H1 (cell line): Measurements from ENCODE around the gene KCNH6. TPM values are rescaled to one million over a fixed set of nuclear protein-coding genes. Genes with fewer than 3 reads are reported as not detected.

ENCODE experiments used
- CTCF ChIA-PET: fragments of 300-600 bp; sonication (Branson Sonifier 250); formaldehyde crosslinking; loops from one replicate; lab custom pipeline; 2021; ENCODE audit not compliant: partially characterized antibody; lab: Charles Lee
- POLR2A ChIA-PET: fragments of 300-600 bp; sonication (Branson Sonifier 250); formaldehyde crosslinking; loops from one replicate; lab custom pipeline; 2021; ENCODE audit warnings: inconsistent platforms; ENCODE audit not compliant: partially characterized antibody; lab: Charles Lee
- DNase-seq, 2 experiments: peaks; one replicate each; pipeline versions ENCODE4 v3.0.0 to v3.0.0-alpha.2; 2010 to 2022; ENCODE audit warnings: low spot score in 2 of 2, low read depth in 1 of 2, mixed read lengths in 1 of 2
- FAIRE-seq: peaks from 2 replicates; lab custom pipeline; 2011; peaks lifted over from hg19 to GRCh38; lab: Jason Lieb, UNC
- H2AFZ ChIP-seq: 2 replicates; pipeline ENCODE4 v1.8.1; 2012; ENCODE audit warnings: low read length, inconsistent platforms
- H2AK5ac ChIP-seq: 2 replicates; pipeline ENCODE4 v1.6.1; 2013; ENCODE audit warnings: low read depth, low read length
- H2BK120ac ChIP-seq: replicated peaks from 2 replicates; pipeline ENCODE3; 2013; ENCODE audit warnings: low read depth, low read length, inconsistent platforms
- H2BK12ac ChIP-seq: 2 replicates; pipeline ENCODE4 v1.6.1; 2013; ENCODE audit warnings: low read depth, low read length
- H2BK15ac ChIP-seq: 2 replicates; pipeline ENCODE4 v1.6.1; 2013; ENCODE audit warnings: low read length
- H2BK20ac ChIP-seq: 2 replicates; pipeline ENCODE4 v1.6.1; 2013; ENCODE audit warnings: low read length
- H2BK5ac ChIP-seq: 2 replicates; pipeline ENCODE4 v1.6.1; 2013; ENCODE audit warnings: low read depth, low read length
- H3K14ac ChIP-seq: 2 replicates; pipeline ENCODE4 v1.6.1; 2013; ENCODE audit warnings: inconsistent platforms; ENCODE audit not compliant: insufficient read length
- H3K18ac ChIP-seq: 2 replicates; pipeline ENCODE4 v1.6.1; 2013; ENCODE audit warnings: low read length; ENCODE audit errors: extremely low read depth
- H3K23ac ChIP-seq: 2 replicates; pipeline ENCODE4 v1.6.1; 2013; ENCODE audit warnings: inconsistent platforms; ENCODE audit not compliant: insufficient read length
- H3K23me2 ChIP-seq: 2 replicates; pipeline ENCODE4 v1.6.1; 2013; ENCODE audit warnings: low read depth, low read length
- H3K27ac ChIP-seq: 2 replicates; pipeline ENCODE4 v1.6.1; 2011; ENCODE audit warnings: low read depth, low read length, inconsistent platforms
- H3K27me3 ChIP-seq, 4 experiments: replicated peaks in 1 of 4; 1 replicate in 1 of 4; 2 replicates in 3 of 4; pipeline versions ENCODE4 v1.6.1 to v1.8.1; 2011 to 2013; ENCODE audit warnings: low read length in 3 of 4, mild to moderate bottlenecking in 3 of 4, inconsistent platforms in 2 of 4, mixed read lengths in 2 of 4, moderate library complexity in 1 of 4; ENCODE audit not compliant: control insufficient read depth in 3 of 4, insufficient read depth in 3 of 4; ENCODE audit errors: extremely low read depth in 1 of 4
- H3K36me3 ChIP-seq, 4 experiments: 2 replicates each; pipeline versions ENCODE4 v1.6.1 to v1.8.1; 2011 to 2013; ENCODE audit warnings: mild to moderate bottlenecking in 4 of 4, low read length in 3 of 4, moderate library complexity in 2 of 4, control low read depth in 1 of 4, inconsistent platforms in 1 of 4; ENCODE audit not compliant: insufficient read depth in 4 of 4, control insufficient read depth in 2 of 4
- H3K4ac ChIP-seq: replicated peaks from 2 replicates; pipeline ENCODE3; 2013; ENCODE audit warnings: low read length, low read depth, mixed read lengths, inconsistent platforms; ENCODE audit not compliant: insufficient read length
- H3K4me1 ChIP-seq, 4 experiments: replicated peaks in 1 of 4; 1 replicate in 1 of 4; 2 replicates in 3 of 4; pipeline versions ENCODE4 v1.6.1 to v1.8.1; 2011 to 2013; ENCODE audit warnings: low read length in 3 of 4, inconsistent platforms in 2 of 4, mixed read lengths in 1 of 4; ENCODE audit not compliant: insufficient read depth in 4 of 4, control insufficient read depth in 3 of 4
- H3K4me2 ChIP-seq, 2 experiments: 2 replicates each; pipeline versions ENCODE4 v1.6.1 to v1.8.1; 2011 to 2013; ENCODE audit warnings: low read depth in 2 of 2, low read length in 2 of 2, control low read depth in 1 of 2, inconsistent platforms in 1 of 2, mild to moderate bottlenecking in 1 of 2; ENCODE audit not compliant: insufficient read depth in 1 of 2
- H3K4me3 ChIP-seq, 4 experiments: fragments of 200-600, 300-600 bp in 1 of 4; sonication (generic), shearing (Covaris generic), sonication (Bioruptor Twin) in 1 of 4; 2 replicates each; pipeline versions ENCODE4 v1.5.1 to v1.8.1; 2011 to 2016; ENCODE audit warnings: low read length in 4 of 4, low read depth in 3 of 4, control low read depth in 2 of 4, inconsistent platforms in 2 of 4, mild to moderate bottlenecking in 2 of 4, mixed read lengths in 1 of 4, moderate library complexity in 1 of 4; ENCODE audit not compliant: insufficient read depth in 2 of 4; ENCODE audit errors: extremely low read depth in 1 of 4
- H3K56ac ChIP-seq: replicated peaks from 2 replicates; pipeline ENCODE3; 2013; ENCODE audit warnings: low read depth, mild to moderate bottlenecking, mixed read lengths, low read length, inconsistent platforms; ENCODE audit not compliant: insufficient read length
- H3K79me1 ChIP-seq: 2 replicates; pipeline ENCODE4 v1.6.1; 2013; ENCODE audit warnings: low read depth, low read length, control low read depth
- H3K79me2 ChIP-seq, 2 experiments: 2 replicates each; pipeline versions ENCODE4 v1.6.1 to v1.8.1; 2012 to 2013; ENCODE audit warnings: low read length in 2 of 2, mild to moderate bottlenecking in 2 of 2, inconsistent platforms in 1 of 2; ENCODE audit not compliant: insufficient read depth in 2 of 2, control insufficient read depth in 1 of 2
- H3K9ac ChIP-seq, 4 experiments: replicated peaks in 1 of 4; 1 replicate in 1 of 4; 2 replicates in 3 of 4; pipeline versions ENCODE4 v1.6.1 to v1.8.1; 2011 to 2013; ENCODE audit warnings: low read depth in 3 of 4, low read length in 3 of 4, control low read depth in 2 of 4, mild to moderate bottlenecking in 2 of 4, moderate library complexity in 2 of 4, inconsistent platforms in 1 of 4; ENCODE audit errors: extremely low read depth in 1 of 4
- H3K9me3 ChIP-seq, 2 experiments: 2 replicates each; pipeline versions ENCODE4 v1.6.1 to v1.8.1; 2012 to 2013; ENCODE audit warnings: mild to moderate bottlenecking in 2 of 2, moderate library complexity in 2 of 2, control low read depth in 1 of 2, inconsistent platforms in 1 of 2, low read depth in 1 of 2, low read length in 1 of 2, mixed read lengths in 1 of 2; ENCODE audit not compliant: insufficient read depth in 2 of 2
- H4K20me1 ChIP-seq, 2 experiments: replicated peaks in 1 of 2; 2 replicates each; pipeline versions ENCODE3 to v1.8.1; 2011 to 2013; ENCODE audit warnings: inconsistent platforms in 2 of 2, low read length in 2 of 2, mild to moderate bottlenecking in 1 of 2; ENCODE audit not compliant: insufficient read depth in 2 of 2, control insufficient read depth in 1 of 2
- H4K5ac ChIP-seq: 2 replicates; pipeline ENCODE4 v1.6.1; 2013; ENCODE audit warnings: low read length, low read depth, mixed read lengths, inconsistent platforms; ENCODE audit not compliant: insufficient read length
- H4K8ac ChIP-seq: 2 replicates; pipeline ENCODE4 v1.8.0; 2013; ENCODE audit warnings: mild to moderate bottlenecking, moderate library complexity, low read length, inconsistent platforms; ENCODE audit not compliant: insufficient read depth; ENCODE audit errors: extremely low read depth
- H4K91ac ChIP-seq: replicated peaks from 2 replicates; pipeline ENCODE3; 2013; ENCODE audit warnings: low read length, mixed read lengths, inconsistent platforms; ENCODE audit not compliant: insufficient read length
- CTBP2 ChIP-seq: IDR thresholded peaks from 2 replicates; pipeline ENCODE4 v1.7.0; 2011; ENCODE audit warnings: borderline replicate concordance, mild to moderate bottlenecking, moderate library complexity, mixed read lengths, low read length; ENCODE audit not compliant: insufficient read depth, insufficient read length
- HDAC6 ChIP-seq: IDR thresholded peaks from one replicate; pipeline ENCODE4 v1.7.1; 2012; ENCODE audit warnings: low read depth, mild to moderate bottlenecking, inconsistent platforms, low read length, moderate library complexity
- NANOG ChIP-seq: IDR thresholded peaks from 2 replicates; pipeline ENCODE4 v1.6.1; 2011; ENCODE audit warnings: low read length, low read depth, mild to moderate bottlenecking, inconsistent platforms; ENCODE audit not compliant: insufficient read depth, poor library complexity, severe bottlenecking
- NRF1 ChIP-seq: IDR thresholded peaks from 2 replicates; pipeline ENCODE4 v1.6.1; 2011; ENCODE audit warnings: mild to moderate bottlenecking, low read depth, low read length, improper control_type of control experiment
- POLR2A ChIP-seq, 2 experiments: IDR thresholded peaks; 1 replicate in 1 of 2; 2 replicates in 1 of 2; pipeline ENCODE4 v1.6.1; 2011; ENCODE audit warnings: low read depth in 2 of 2, low read length in 2 of 2, mild to moderate bottlenecking in 2 of 2; ENCODE audit errors: control extremely low read depth in 1 of 2
- SAP30 ChIP-seq: fragments of 300-600 bp; sonication (generic); IDR thresholded peaks from 2 replicates; pipeline ENCODE4 v1.7.1; 2012; ENCODE audit warnings: low read length, moderate library complexity, mild to moderate bottlenecking, inconsistent platforms; ENCODE audit not compliant: insufficient read depth, insufficient replicate concordance
- WGBS, 2 experiments: shearing (Covaris generic) in 1 of 2; methylation state at CpG; one replicate each; pipeline versions ENCODE4 v1.1.6 to v1.1.7; 2013 to 2015; ENCODE audit warnings: low lambda C conversion rate in 2 of 2, mixed read lengths in 2 of 2, inconsistent platforms in 1 of 2, low coverage in 1 of 2, missing lambda C conversion rate in 1 of 2; ENCODE audit not compliant: insufficient replicate concordance in 2 of 2, insufficient coverage in 1 of 2, insufficient read length in 1 of 2; ENCODE audit errors: extremely low coverage in 1 of 2, missing lambda C conversion rate in 1 of 2; 5-methylcytosine and 5-hydroxymethylcytosine counted together
- polyA plus RNA-seq, 7 experiments: library from polyadenylated mRNA; depleted of rRNA in 3 of 7; stranded (reverse) in 5 of 7; unstranded in 2 of 7; fragments of >200 nt in 5 of 7; fragments of 200-250 nt in 2 of 7; gene quantifications; 1 replicate in 5 of 7; 2 replicates in 1 of 7; 4 replicates in 1 of 7; pipeline versions ENCODE4 v1.2.1 to v1.2.3, GENCODE V29; 2011 to 2013; ENCODE audit warnings: missing spikeins in 2 of 7, mixed read lengths in 2 of 7
- total RNA-seq: library from RNA; stranded (reverse); fragmentation: NEBNext Ultra II Directional; extraction: Animal tissue kit (Norgen Biotek cat#: 25700); gene quantifications from 2 replicates; pipeline ENCODE4 v1.2.1, GENCODE V29; 2021

The KCNH6 gene
- total and polyA plus RNA-seq, 2 of the 8 experiments (the other 6 are each of a cell fraction or from before 2014, with no cell fraction given) = 1.8 to 3.6 TPM

- no peak overlapping the region for H2AFZ ChIP-seq
- H3K27ac ChIP-seq = no peak overlapping the region
- no peaks in the 10 kb centered on the region for H3K9me3 ChIP-seq
- no peak overlapping the region for H3K18ac ChIP-seq
- no peak overlapping the region for H3K23ac ChIP-seq
- H3K14ac ChIP-seq = no peak overlapping the region
- H3K9ac ChIP-seq = no peak overlapping the region
- CTCF ChIA-PET = interaction anchor here (0.8 to 3.2 kb wide), 11 partner anchors 9 to 172 kb away, joined by 3 to 10 read pairs (median 5); no protein-coding TSS in a partner anchor
- peaks cover 3 to 22% (median 8%) of the 10 kb centered on the region in 4 experiments; a peak in 5 of 8 replicates for H3K36me3 ChIP-seq
- no peak overlapping the region for H4K91ac ChIP-seq
- no peaks in the 10 kb centered on the region for H3K27me3 ChIP-seq
- peaks cover 0 to 40% of the 10 kb centered on the region in 2 experiments; a peak in 1 of 4 replicates for H3K79me2 ChIP-seq
- H2BK15ac ChIP-seq = no peak overlapping the region
- no peaks in the 10 kb centered on the region; the same call in 1 of the 2 replicates for H3K79me1 ChIP-seq
- no peak overlapping the region for H3K4me2 ChIP-seq
- no peak overlapping the region for H2AK5ac ChIP-seq
- no peak overlapping the region for H3K4ac ChIP-seq
- no peak overlapping the region; the same call in 1 of the 2 replicates for H2BK5ac ChIP-seq
- H2BK12ac ChIP-seq = no peak overlapping the region
- peaks cover 4 to 9% of the 10 kb centered on the region in 2 experiments for H4K20me1 ChIP-seq
- FAIRE-seq = no peak
- no peak overlapping the region for H3K4me3 ChIP-seq
- WGBS, 2 experiments = 92% methylated on average over 5 of the region's 5 CpGs; no CpG with 5 or more reads in 1 of the 2 experiments
- no peak overlapping the region for H4K8ac ChIP-seq
- H3K4me1 ChIP-seq = peaks cover 0 to 6% (median 3%) of the 10 kb centered on the region in 4 experiments; a peak in 4 of 7 replicates
- no peak overlapping the region for H2BK20ac ChIP-seq
- H3K23me2 ChIP-seq = no peaks in the 10 kb centered on the region
- no peak for DNase-seq
- TF ChIP-seq POLR2A (IDR thresholded peaks at IDR 0.05; ENCODE audit: control extremely low read depth in 1 of 2, low read depth in 2 of 2, low read length in 2 of 2) (no peak), SAP30 (no peak), HDAC6 (no peak), NANOG (no peak), NRF1 (no peak), CTBP2 (no peak)
- TF ChIP-seq, all 59 proteins: peak for 0
- no peak overlapping the region for H3K56ac ChIP-seq
- no peak overlapping the region for H4K5ac ChIP-seq
- POLR2A ChIA-PET = interaction anchor here (0.6 to 1.9 kb wide), 5 partner anchors 16 to 984 kb away, joined by 3 to 6 read pairs (median 4); no protein-coding TSS in a partner anchor
- no peak overlapping the region for H2BK120ac ChIP-seq
Observed at GRCh38 chr17:63578769-63579111, 55.6 kb downstream of the KCNH6 start.
